Activated T-cell treated with anti-CD3 and anti-CD28 coated beads for 24 hours (primary cell): ENCODE data around the gene TRIM74.
A peak's percentile ranks its signal among the peaks of the same experiment; 100 is the strongest.
"Not testable (repeated sequence)": the region's sequence is repeated elsewhere in the genome, so short reads cannot be mapped to it uniquely, and the experiment has no call there.

Source experiments
- DNase-seq: peaks from one replicate; pipeline ENCODE4 v3.0.0-alpha.2; 2020; ENCODE audit warnings: low read depth

The TRIM74 gene

GRCh38 chr7:72968980-72969516 is at the start of gene TRIM74:
Gene TRIM74 (minus strand): TSS chr7:72969466. CDS start chr7:72966157, 3,309 bp downstream.
- DNase-seq, result not testable (repeated sequence)

GRCh38 chr7:73006491-73006890 is 37.2 kb upstream of the TRIM74 start:
- DNase-seq, result not testable (repeated sequence)

- DNase-seq, result peak; percentile 86
These were observed 36.6 kb upstream of the TRIM74 start for GRCh38 chr7:73005693-73006447.

GRCh38 chr7:73005356-73005692 is 36.1 kb upstream of the TRIM74 start:
- peak; percentile 63 for DNase-seq

- DNase-seq, result not testable (repeated sequence)
These were observed 28.7 kb upstream of the TRIM74 start for GRCh38 chr7:72997887-72998468.

GRCh38 chr7:72997447-72997846 is 28.2 kb upstream of the TRIM74 start:
- not testable (repeated sequence) for DNase-seq

GRCh38 chr7:72995484-72995883 is 26.2 kb upstream of the TRIM74 start:
- not testable (repeated sequence) for DNase-seq

GRCh38 chr7:72990146-72990913 is 21.1 kb upstream of the TRIM74 start:
- DNase-seq, result not testable (repeated sequence)

- not testable (repeated sequence) for DNase-seq
These were observed 12.8 kb upstream of the TRIM74 start for GRCh38 chr7:72982084-72982483.

- DNase-seq, result not testable (repeated sequence)
These were observed 11.1 kb upstream of the TRIM74 start for GRCh38 chr7:72980382-72980781.

- not testable (repeated sequence) for DNase-seq
These were observed 7.2 kb upstream of the TRIM74 start for GRCh38 chr7:72976434-72976833.

GRCh38 chr7:72975656-72976286 is 6.5 kb upstream of the TRIM74 start:
- not testable (repeated sequence) for DNase-seq

GRCh38 chr7:72974781-72975180 is 5.5 kb upstream of the TRIM74 start:
- not testable (repeated sequence) for DNase-seq

GRCh38 chr7:72971505-72971904 is 2.2 kb upstream of the TRIM74 start:
- DNase-seq, result not testable (repeated sequence)

- DNase-seq, result not testable (repeated sequence)
These were observed 422 bp upstream of the TRIM74 start for GRCh38 chr7:72969688-72970087.

- not testable (repeated sequence) for DNase-seq
These were observed 2.4 kb downstream of the TRIM74 start for GRCh38 chr7:72966892-72967291.

GRCh38 chr7:72965186-72965975 is 3.9 kb downstream of the TRIM74 start:
- not testable (repeated sequence) for DNase-seq

- DNase-seq, result not testable (repeated sequence)
These were observed 6.2 kb downstream of the TRIM74 start for GRCh38 chr7:72963056-72963455.

GRCh38 chr7:72961346-72961650 is 8.0 kb downstream of the TRIM74 start:
- not testable (repeated sequence) for DNase-seq

GRCh38 chr7:72960626-72961345 is 8.5 kb downstream of the TRIM74 start:
- not testable (repeated sequence) for DNase-seq

- DNase-seq, result not testable (repeated sequence)
These were observed 9.2 kb downstream of the TRIM74 start for GRCh38 chr7:72960029-72960428.
